Activated CD8-positive, alpha-beta memory T cell treated with anti-CD3 and anti-CD28 coated beads for 36 hours (primary cell): ENCODE data around the gene IL13RA2. TPM values are rescaled to one million over a fixed set of nuclear protein-coding genes. Genes with fewer than 3 reads are reported as not detected.

Experiments used
- CTCF ChIA-PET: fragments of 350-600 bp; sonication (Branson Sonifier 250); formaldehyde crosslinking; loops from one replicate; lab custom pipeline; 2021; ENCODE audit warnings: antibody characterized with exemption; lab: Charles Lee
- POLR2A ChIA-PET: fragments of 350-600 bp; sonication (Branson Sonifier 250); formaldehyde crosslinking; loops from one replicate; lab custom pipeline; 2021; ENCODE audit warnings: antibody characterized with exemption; lab: Charles Lee
- total RNA-seq, 2 experiments: library from RNA; stranded (reverse); gene quantifications; one replicate each; pipeline ENCODE4 v1.2.3, GENCODE V29; 2021

The IL13RA2 gene
- total RNA-seq, 2 experiments from 2014 or later, result not detected

- ChIA-PET CTCF (no interaction called here), POLR2A (no interaction called here)
These were observed 6.0 kb downstream of the IL13RA2 start for GRCh38 chrX:115011428-115011827.

DNA sequence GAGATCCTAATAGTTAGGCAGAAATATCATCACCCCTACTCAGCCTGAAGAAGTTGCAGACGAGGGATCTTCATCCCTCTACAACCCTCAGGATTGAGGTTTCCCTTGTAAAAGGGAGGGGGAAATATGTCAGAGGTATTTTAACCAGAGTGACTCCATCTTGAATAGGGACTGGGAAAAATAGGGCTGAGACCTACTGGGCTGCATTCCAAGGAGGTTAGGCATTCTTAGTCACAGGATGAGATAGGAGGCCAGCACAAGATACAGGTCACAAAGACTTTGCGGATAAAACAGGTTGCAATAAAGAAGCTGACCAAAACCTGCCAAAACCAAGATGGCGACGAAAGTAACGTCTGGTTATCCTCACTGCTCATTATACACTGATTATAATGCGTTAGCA is 17.5 kb downstream of the IL13RA2 start:
- CTCF ChIA-PET, result no interaction called here
- POLR2A ChIA-PET, result no interaction called here

- ChIA-PET POLR2A (no interaction called here), CTCF (no interaction called here)
These were observed 19.6 kb downstream of the IL13RA2 start for GRCh38 chrX:114997779-114998178.

GRCh38 chrX:114985967-114986592 is 31.3 kb downstream of the IL13RA2 start:
- ChIA-PET POLR2A (no interaction called here), CTCF (no interaction called here)

DNA sequence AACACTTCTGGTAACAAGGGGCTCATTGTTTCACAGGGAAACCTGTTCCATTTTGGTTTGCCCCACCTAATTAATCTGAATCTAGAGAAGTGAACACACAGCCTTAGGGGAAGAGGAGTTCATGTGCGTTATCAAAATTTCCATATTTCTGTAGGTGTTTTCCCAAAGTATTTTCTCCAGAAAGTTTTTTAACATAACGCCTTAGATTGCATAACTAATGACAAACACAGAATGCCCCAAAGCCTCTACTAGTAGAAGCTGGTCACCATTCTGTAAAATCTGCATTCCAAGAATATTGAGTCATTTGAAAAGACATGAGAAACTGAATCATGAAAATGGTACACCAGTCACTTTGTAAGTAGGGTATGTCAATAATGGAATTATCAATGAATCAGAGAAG is 41.1 kb downstream of the IL13RA2 start:
- ChIA-PET CTCF (no interaction called here), POLR2A (no interaction called here)

DNA sequence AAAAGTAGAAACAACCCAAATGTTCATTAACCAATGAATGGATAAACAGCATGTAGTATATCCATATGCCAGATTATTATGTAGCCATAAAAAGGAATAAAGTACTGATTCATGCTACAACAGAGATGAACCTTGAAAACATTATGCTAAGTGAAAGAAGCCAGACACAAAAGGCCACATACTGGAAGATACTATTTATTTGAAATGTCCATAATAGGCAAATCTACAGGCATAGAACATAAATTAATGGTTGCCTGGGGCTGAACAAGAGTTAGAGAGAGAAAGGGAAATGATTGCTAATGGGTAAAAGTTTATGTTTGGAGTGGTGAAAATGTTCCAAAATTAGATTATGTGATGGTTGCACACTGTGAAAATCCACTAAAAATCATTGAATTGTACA is 44.4 kb downstream of the IL13RA2 start:
- POLR2A ChIA-PET, result no interaction called here
- CTCF ChIA-PET, result no interaction called here

- CTCF ChIA-PET, result no interaction called here
- POLR2A ChIA-PET, result no interaction called here
These were observed 46.6 kb downstream of the IL13RA2 start for GRCh38 chrX:114970806-114971205.

- POLR2A ChIA-PET, result no interaction called here
- CTCF ChIA-PET, result no interaction called here
These were observed 53.0 kb downstream of the IL13RA2 start for GRCh38 chrX:114964374-114964773.

DNA sequence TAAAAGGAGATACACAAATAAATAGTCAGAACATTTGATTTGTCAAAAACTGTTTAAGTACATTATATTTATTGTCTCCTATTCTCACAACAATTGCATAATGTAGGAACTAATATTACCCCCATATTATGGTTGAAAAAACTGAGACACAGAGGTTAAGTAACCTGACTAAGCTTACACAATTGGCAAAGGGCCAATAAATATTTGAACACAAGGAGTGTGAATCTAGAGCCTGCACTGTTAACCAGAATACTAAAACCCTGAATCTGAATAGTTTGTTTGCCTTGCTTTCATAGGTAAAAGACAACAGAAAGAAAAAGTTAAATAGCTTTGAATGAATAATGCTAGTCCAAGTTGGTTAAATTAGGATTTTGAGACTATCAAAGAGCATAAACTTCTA is 55.2 kb downstream of the IL13RA2 start:
- ChIA-PET CTCF (no interaction called here), POLR2A (no interaction called here)

DNA sequence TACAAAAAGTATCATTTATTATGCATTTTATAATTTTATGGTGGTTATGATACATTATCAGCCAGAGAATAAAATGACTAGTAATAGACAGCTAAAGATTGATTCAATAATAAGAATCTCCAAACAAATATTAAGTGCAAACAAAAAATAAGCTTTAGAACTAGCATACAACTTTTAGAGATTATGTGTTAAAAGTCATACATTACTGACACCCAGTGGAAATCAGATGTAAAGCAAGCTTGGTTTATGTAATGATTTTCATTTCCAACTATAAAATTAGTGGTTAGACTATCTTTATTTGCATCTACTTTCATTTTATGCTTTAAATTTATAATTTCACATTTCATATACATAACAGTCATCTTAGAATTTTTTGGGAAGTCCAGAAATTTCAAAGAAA is 57.7 kb downstream of the IL13RA2 start:
- ChIA-PET POLR2A (no interaction called here), CTCF (no interaction called here)

Other genes with a start within 250 kb of the IL13RA2 start
- not detected for gene RBMXL3, start 171.8 kb upstream of the IL13RA2 start, total RNA-seq
- not detected for gene LRCH2, start 216.5 kb upstream of the IL13RA2 start, total RNA-seq